B cell (primary cell): ENCODE measurements around the gene HDHD5. TPM values are rescaled to one million over a fixed set of nuclear protein-coding genes. Genes with fewer than 3 reads are reported as not detected.

Source experiments
- ATAC-seq: fragments of 200-7000 bp; cut with Tn5 transposase; one replicate; pipeline ENCODE4 v1.10.0; 2021; ENCODE audit warnings: low read depth, mild to moderate bottlenecking, moderate number of reproducible peaks, moderate library complexity
- CTCF ChIA-PET: fragments of 350-600 bp; sonication (Branson Sonifier 250); formaldehyde crosslinking; loops from one replicate; lab custom pipeline; 2021; ENCODE audit warnings: antibody characterized with exemption, inconsistent platforms; lab: Charles Lee
- POLR2A ChIA-PET: fragments of 350-600 bp; sonication (Branson Sonifier 250); formaldehyde crosslinking; loops from one replicate; lab custom pipeline; 2021; ENCODE audit warnings: antibody characterized with exemption; lab: Charles Lee
- DNase-seq: peaks from one replicate; pipeline ENCODE4 v3.0.0; 2013
- H2AFZ ChIP-seq: 2 replicates; pipeline ENCODE4 v1.6.1; 2012; ENCODE audit warnings: mild to moderate bottlenecking, low read depth, low read length; ENCODE audit not compliant: insufficient read depth, poor library complexity, severe bottlenecking
- H3K27ac ChIP-seq, 2 donors: 1 replicate in 1 of 2; 2 replicates in 1 of 2; pipeline ENCODE4 v1.5.1; 2012 to 2013; ENCODE audit warnings: low read length in 2 of 2, mild to moderate bottlenecking in 2 of 2, moderate library complexity in 1 of 2
- H3K27me3 ChIP-seq, 4 experiments: fragments of 200-600 bp in 1 of 4; sonication (generic) in 1 of 4; replicated peaks in 1 of 4; 1 replicate in 2 of 4; 2 replicates in 2 of 4; pipeline versions ENCODE4 v1.6.1 to v1.7.0; 2013 to 2016; ENCODE audit warnings: low read length in 3 of 4, mild to moderate bottlenecking in 2 of 4, mixed read lengths in 1 of 4, moderate library complexity in 1 of 4; ENCODE audit not compliant: insufficient read depth in 4 of 4, control insufficient read depth in 3 of 4; ENCODE audit errors: control extremely low read depth in 1 of 4
- H3K36me3 ChIP-seq, 2 experiments: replicated peaks in 1 of 2; 1 replicate in 1 of 2; 2 replicates in 1 of 2; pipeline versions ENCODE4 v1.6.1 to v1.7.1; 2013; ENCODE audit warnings: low read length in 1 of 2; ENCODE audit not compliant: insufficient read depth in 2 of 2, control insufficient read depth in 1 of 2; ENCODE audit errors: control extremely low read depth in 1 of 2, extremely low read depth in 1 of 2
- H3K4me1 ChIP-seq, 2 donors: fragments of 200-600 bp in 1 of 2; sonication (generic) in 1 of 2; 1 replicate in 1 of 2; 2 replicates in 1 of 2; pipeline versions ENCODE4 v1.5.1 to v1.6.1; 2013 to 2017; ENCODE audit warnings: low read length in 2 of 2; ENCODE audit not compliant: control insufficient read depth in 2 of 2, insufficient read depth in 2 of 2
- H3K4me2 ChIP-seq: replicated peaks from 2 replicates; pipeline ENCODE3; 2012; ENCODE audit warnings: mild to moderate bottlenecking, low read depth, low read length; ENCODE audit not compliant: poor library complexity, severe bottlenecking
- H3K4me3 ChIP-seq, 5 experiments: fragments of 200-600 bp in 1 of 5; sonication (generic) in 1 of 5; 1 replicate in 3 of 5; 2 replicates in 2 of 5; pipeline versions ENCODE4 v1.5.1 to v1.7.0; 2011 to 2016; ENCODE audit warnings: low read length in 4 of 5, mild to moderate bottlenecking in 4 of 5, low read depth in 2 of 5, control low read depth in 1 of 5, moderate library complexity in 1 of 5; ENCODE audit not compliant: insufficient read depth in 1 of 5; ENCODE audit errors: control extremely low read depth in 1 of 5, extremely low read depth in 1 of 5
- H3K79me2 ChIP-seq: fragments of 200-600 bp; sonication (generic); one replicate; pipeline ENCODE4 v1.6.0; 2016; ENCODE audit warnings: low read length; ENCODE audit not compliant: control insufficient read depth, insufficient read depth
- H3K9ac ChIP-seq: fragments of 200-600 bp; sonication (generic); 2 replicates; pipeline ENCODE4 v1.6.1; 2017; ENCODE audit warnings: mild to moderate bottlenecking, low read length, moderate library complexity
- H3K9me3 ChIP-seq, 3 donors: one replicate each; pipeline versions ENCODE4 v1.6.1 to v1.7.1; 2013; ENCODE audit warnings: low read length in 2 of 3; ENCODE audit not compliant: control insufficient read depth in 2 of 3, insufficient read depth in 1 of 3; ENCODE audit errors: control extremely low read depth in 1 of 3
- H4K20me1 ChIP-seq: 2 replicates; pipeline ENCODE4 v1.6.0; 2012; ENCODE audit warnings: mild to moderate bottlenecking, low read length; ENCODE audit not compliant: insufficient read depth, control insufficient read depth, poor library complexity, severe bottlenecking
- H3K27ac Mint-ChIP-seq: one replicate; pipeline ENCODE4 v1.8.0; 2021; ENCODE audit warnings: mixed read lengths
- H3K27me3 Mint-ChIP-seq: one replicate; pipeline ENCODE4 v1.8.0; 2021; ENCODE audit warnings: mixed read lengths
- H3K4me1 Mint-ChIP-seq: one replicate; pipeline ENCODE4 v1.8.0; 2021; ENCODE audit warnings: mixed read lengths
- H3K4me3 Mint-ChIP-seq: one replicate; pipeline ENCODE4 v1.8.0; 2021; ENCODE audit warnings: mixed read lengths
- H3K9me3 Mint-ChIP-seq: one replicate; pipeline ENCODE4 v1.8.0; 2022; ENCODE audit warnings: mixed read lengths; ENCODE audit not compliant: insufficient read depth
- EZH2 ChIP-seq: IDR thresholded peaks from 2 replicates; pipeline ENCODE4 v1.6.1; 2012; ENCODE audit warnings: borderline replicate concordance, low read depth, mild to moderate bottlenecking, moderate library complexity, low read length; ENCODE audit not compliant: insufficient read depth, poor library complexity, severe bottlenecking
- WGBS: methylation state at CpG from one replicate; pipeline ENCODE4 v1.1.5; 2013; ENCODE audit warnings: missing lambda C conversion rate; ENCODE audit not compliant: insufficient coverage; 5-methylcytosine and 5-hydroxymethylcytosine counted together
- intact Hi-C: fragments of 100-400 bp; cut with micrococcal nuclease; formaldehyde crosslinking; loops from one replicate; pipeline ENCODE4 v1.10.0; 2022
- polyA plus RNA-seq: library from polyadenylated mRNA; depleted of rRNA; stranded (reverse); fragments of >200 nt; gene quantifications from 2 replicates; pipeline ENCODE4 v1.2.3, GENCODE V29; 2012
- total RNA-seq, 2 donors: library from RNA; stranded (reverse); fragments of 120-200 nt in 1 of 2; gene quantifications; 1 replicate in 1 of 2; 2 replicates in 1 of 2; pipeline versions ENCODE4 v1.2.3 to v1.2.4, GENCODE V29; 2013 to 2022
- TF ChIP-seq, protein P1 (sequence below): fragments of 200-600 bp; IDR thresholded peaks from one replicate; pipeline ENCODE4 v1.8.0; 2022; ENCODE audit warnings: antibody characterized with exemption, mild to moderate bottlenecking

Gene HDHD5
- total and polyA plus RNA-seq, 2 donors (not counting 1 experiment from before 2014, with no cell fraction given), result 17.7 to 37.7 TPM

DNA sequence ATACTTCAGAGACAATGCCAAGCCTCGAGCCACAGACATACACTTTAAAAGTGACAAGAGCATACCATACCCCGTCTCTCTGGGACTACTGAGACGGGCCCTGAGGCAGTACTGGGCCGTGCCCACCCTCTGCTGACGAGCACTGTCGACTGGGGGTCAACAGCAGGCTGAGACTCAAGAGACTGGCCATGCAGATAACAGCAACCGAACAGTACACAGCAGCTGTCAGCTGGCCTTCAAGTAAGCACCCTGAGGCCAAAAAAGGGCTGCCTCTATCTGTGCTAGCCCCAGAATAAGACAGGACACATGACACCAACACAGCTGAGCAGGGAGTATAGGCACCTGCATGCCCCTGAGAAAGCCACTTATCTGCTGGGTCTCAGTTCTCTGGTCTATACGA lies 19.1 kb downstream of the HDHD5 start:
- no peak overlapping the region for H2AFZ ChIP-seq
- H3K9ac ChIP-seq, result no peak overlapping the region
- no peaks in the 10 kb centered on the region for H3K4me1 ChIP-seq
- TF ChIP-seq, protein P1, sequence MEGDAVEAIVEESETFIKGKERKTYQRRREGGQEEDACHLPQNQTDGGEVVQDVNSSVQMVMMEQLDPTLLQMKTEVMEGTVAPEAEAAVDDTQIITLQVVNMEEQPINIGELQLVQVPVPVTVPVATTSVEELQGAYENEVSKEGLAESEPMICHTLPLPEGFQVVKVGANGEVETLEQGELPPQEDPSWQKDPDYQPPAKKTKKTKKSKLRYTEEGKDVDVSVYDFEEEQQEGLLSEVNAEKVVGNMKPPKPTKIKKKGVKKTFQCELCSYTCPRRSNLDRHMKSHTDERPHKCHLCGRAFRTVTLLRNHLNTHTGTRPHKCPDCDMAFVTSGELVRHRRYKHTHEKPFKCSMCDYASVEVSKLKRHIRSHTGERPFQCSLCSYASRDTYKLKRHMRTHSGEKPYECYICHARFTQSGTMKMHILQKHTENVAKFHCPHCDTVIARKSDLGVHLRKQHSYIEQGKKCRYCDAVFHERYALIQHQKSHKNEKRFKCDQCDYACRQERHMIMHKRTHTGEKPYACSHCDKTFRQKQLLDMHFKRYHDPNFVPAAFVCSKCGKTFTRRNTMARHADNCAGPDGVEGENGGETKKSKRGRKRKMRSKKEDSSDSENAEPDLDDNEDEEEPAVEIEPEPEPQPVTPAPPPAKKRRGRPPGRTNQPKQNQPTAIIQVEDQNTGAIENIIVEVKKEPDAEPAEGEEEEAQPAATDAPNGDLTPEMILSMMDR, result no peak
- TF ChIP-seq EZH2, result no peak
- Mint-ChIP-seq H3K4me1 (no peaks in the 10 kb centered on the region), H3K9me3 (no peaks in the 10 kb centered on the region), H3K27ac (no peak overlapping the region), H3K4me3 (no peak overlapping the region), H3K27me3 (no peaks in the 10 kb centered on the region)
- no peak for ATAC-seq
- H3K9me3 ChIP-seq, result no peaks in the 10 kb centered on the region
- H3K4me2 ChIP-seq, result no peak overlapping the region
- no peaks in the 10 kb centered on the region for H3K79me2 ChIP-seq
- H3K27ac ChIP-seq, result no peak overlapping the region
- intact Hi-C loops, result no loop called here
- WGBS, result 84% methylated on average over 7 of the region's 8 CpGs
- ChIA-PET CTCF (no interaction called here), POLR2A (no interaction called here)
- H3K4me3 ChIP-seq, result no peak overlapping the region
- no peak for DNase-seq
- peaks cover 0 to 47% of the 10 kb centered on the region in 2 experiments for H3K36me3 ChIP-seq
- no peaks in the 10 kb centered on the region for H4K20me1 ChIP-seq
- H3K27me3 ChIP-seq, result no peaks in the 10 kb centered on the region

DNA sequence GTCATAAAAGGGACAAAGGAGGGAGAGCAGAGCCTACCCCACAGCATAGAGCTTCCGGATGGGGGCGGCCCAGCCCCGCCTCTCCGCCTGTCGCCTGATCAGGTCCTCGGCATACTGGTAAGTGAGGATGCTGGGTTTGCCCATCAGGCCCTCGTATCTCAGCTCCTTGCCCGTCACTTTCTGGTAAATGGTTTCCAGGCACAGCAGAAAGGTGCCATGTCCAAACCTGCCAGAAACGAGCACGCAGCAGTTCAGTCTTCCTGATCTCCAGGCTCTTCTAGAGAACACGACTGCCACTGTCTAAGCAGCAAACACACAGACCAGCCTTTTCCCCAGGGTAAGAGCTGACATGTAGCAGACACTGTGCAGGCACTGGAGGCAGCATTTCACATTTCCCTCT lies 20.6 kb downstream of the HDHD5 start:
- no peaks in the 10 kb centered on the region for H3K27me3 Mint-ChIP-seq
- no peak overlapping the region for H3K27ac Mint-ChIP-seq
- TF ChIP-seq EZH2, result no peak
- TF ChIP-seq, protein P1, result no peak
- intact Hi-C loops, result no loop called here
- Histone ChIP-seq H3K4me2 (no peak overlapping the region), H3K27me3 (no peaks in the 10 kb centered on the region), H3K27ac (no peak overlapping the region), H3K79me2 (no peaks in the 10 kb centered on the region), H3K9ac (no peak overlapping the region), H2AFZ (no peak overlapping the region), H3K4me3 (no peak overlapping the region), H4K20me1 (no peaks in the 10 kb centered on the region), H3K9me3 (no peaks in the 10 kb centered on the region), H3K4me1 (no peaks in the 10 kb centered on the region), H3K36me3 (peaks cover 0 to 41% of the 10 kb centered on the region in 2 experiments)
- no peak for DNase-seq
- no peak overlapping the region for H3K4me3 Mint-ChIP-seq
- no peaks in the 10 kb centered on the region for H3K4me1 Mint-ChIP-seq
- CTCF ChIA-PET, result no interaction called here
- no peak for ATAC-seq
- no peaks in the 10 kb centered on the region for H3K9me3 Mint-ChIP-seq
- POLR2A ChIA-PET, result no interaction called here
- 96% methylated on average over 11 of the region's 11 CpGs for WGBS
